Uterus (tissue), 2 donors: ENCODE data around the gene ADAMTS17.

ENCODE experiments used
- CTCF ChIP-seq, 4 experiments: fragments of 200-600 bp in 2 of 4; fragments of 450-650 bp in 2 of 4; sonication (generic) in 2 of 4; IDR thresholded peaks; one replicate each; pipeline ENCODE4 v1.5.1; 2016 to 2019; ENCODE audit warnings: antibody characterized with exemption in 4 of 4, mild to moderate bottlenecking in 2 of 4, moderate library complexity in 1 of 4
- POLR2A ChIP-seq, 2 donors: fragments of 450-650 bp; IDR thresholded peaks; one replicate each; pipeline ENCODE4 v1.6.1; 2016; ENCODE audit warnings: antibody characterized with exemption in 2 of 2, mild to moderate bottlenecking in 1 of 2, moderate library complexity in 1 of 2

GRCh38 chr15:100310041-100310405 lies 31.8 kb downstream of the ADAMTS17 start:
- TF ChIP-seq CTCF (IDR thresholded peaks at IDR 0.05) (no peak), POLR2A (IDR thresholded peaks at IDR 0.05) (no peak)
